Activated naive CD4-positive, alpha-beta T cell treated with anti-CD3 and anti-CD28 coated beads, Interleukin-2, amount 10 ng/mL, durations not matched to agents 5 hours and 36 hours (primary cell): ENCODE data around the gene ZNF467. TPM values are rescaled to one million over a fixed set of nuclear protein-coding genes. Genes with fewer than 3 reads are reported as not detected.

ENCODE experiments used
- total RNA-seq, 2 experiments: library from RNA; stranded (reverse); gene quantifications; one replicate each; pipeline ENCODE4 v1.2.3, GENCODE V29; 2021

The ZNF467 gene, protein sequence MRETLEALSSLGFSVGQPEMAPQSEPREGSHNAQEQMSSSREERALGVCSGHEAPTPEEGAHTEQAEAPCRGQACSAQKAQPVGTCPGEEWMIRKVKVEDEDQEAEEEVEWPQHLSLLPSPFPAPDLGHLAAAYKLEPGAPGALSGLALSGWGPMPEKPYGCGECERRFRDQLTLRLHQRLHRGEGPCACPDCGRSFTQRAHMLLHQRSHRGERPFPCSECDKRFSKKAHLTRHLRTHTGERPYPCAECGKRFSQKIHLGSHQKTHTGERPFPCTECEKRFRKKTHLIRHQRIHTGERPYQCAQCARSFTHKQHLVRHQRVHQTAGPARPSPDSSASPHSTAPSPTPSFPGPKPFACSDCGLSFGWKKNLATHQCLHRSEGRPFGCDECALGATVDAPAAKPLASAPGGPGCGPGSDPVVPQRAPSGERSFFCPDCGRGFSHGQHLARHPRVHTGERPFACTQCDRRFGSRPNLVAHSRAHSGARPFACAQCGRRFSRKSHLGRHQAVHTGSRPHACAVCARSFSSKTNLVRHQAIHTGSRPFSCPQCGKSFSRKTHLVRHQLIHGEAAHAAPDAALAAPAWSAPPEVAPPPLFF
- 1 to 10 TPM; 1.2 to 1.5 TPM for total RNA-seq

DNA sequence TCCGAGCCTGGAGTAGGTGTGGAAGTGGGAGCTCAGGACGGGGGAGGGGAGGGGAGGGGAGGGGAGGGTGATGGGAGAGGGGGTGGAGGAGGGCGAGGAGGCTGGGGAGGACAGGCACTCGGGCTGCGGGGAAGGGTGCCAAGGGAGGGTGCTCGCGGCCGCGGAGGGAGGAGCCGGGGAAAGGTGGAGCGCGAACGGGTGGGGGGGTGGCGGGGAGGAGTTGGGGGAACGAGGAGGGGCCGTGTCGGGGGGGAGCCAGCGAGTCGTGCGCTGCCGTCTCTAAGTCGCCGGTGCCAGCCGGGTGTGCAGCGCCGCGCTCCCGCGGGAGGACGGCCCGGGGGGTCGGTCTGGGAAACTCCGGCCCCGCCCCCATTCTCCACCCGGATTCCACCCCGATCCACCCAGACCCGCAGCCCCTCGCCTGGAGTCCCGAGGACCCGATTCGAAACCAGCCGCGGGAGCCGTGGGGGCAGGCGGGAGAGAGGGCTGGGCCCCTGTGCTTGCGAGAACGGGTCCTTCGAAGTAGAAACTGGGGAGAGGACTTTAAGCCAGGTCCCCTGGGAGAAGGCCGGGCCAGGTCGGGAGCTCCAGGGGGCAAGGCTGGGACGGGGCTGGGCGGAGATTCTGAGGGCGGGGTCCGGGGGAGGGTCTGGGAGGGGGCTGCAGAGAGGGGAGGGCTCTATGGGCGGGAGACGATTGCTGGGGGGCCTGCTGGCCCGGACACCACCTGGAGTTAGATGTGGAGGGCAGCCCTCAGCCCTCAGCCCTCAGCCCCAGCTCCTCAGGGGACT, at the start of gene ZNF467:
Gene ZNF467, minus strand, starts transcription at position 143 of the 791 bp plus-strand sequence. CDS start 2,556 bp downstream, outside the sequence.

Other genes with a start within 250 kb of the ZNF467 start
- 10 to 100 TPM; 37.4 to 39.6 TPM for gene ZNF862, start 64.8 kb upstream of the ZNF467 start, total RNA-seq
- 10 to 100 TPM; 64.8 to 65.7 TPM for gene ATP6V0E2, start 100.4 kb upstream of the ZNF467 start, total RNA-seq